SK-N-SH (cell line): ENCODE data around the gene ISY1. TPM values are rescaled to one million over a fixed set of nuclear protein-coding genes. Genes with fewer than 3 reads are reported as not detected.
"Not testable (repeated sequence)": the region's sequence is repeated elsewhere in the genome, so short reads cannot be mapped to it uniquely, and the experiment has no call there.

Source experiments
- CTCF ChIA-PET: fragments of 300-600, 350-600 bp; formaldehyde crosslinking; extraction: SDS; loops from one replicate; lab custom pipeline; 2021; lab: Yijun Ruan, JAX
- POLR2A ChIA-PET: fragments of 350-600 bp; sonication (Branson Sonifier 250); formaldehyde crosslinking; extraction: SDS; loops from one replicate; lab custom pipeline; 2020; ENCODE audit warnings: antibody characterized with exemption, inconsistent platforms; lab: Yijun Ruan, JAX
- DNase-seq: peaks from one replicate; pipeline ENCODE4 v3.0.0; 2012
- H2AFZ ChIP-seq: fragments of 200-600 bp; sonication (generic); 2 replicates; pipeline ENCODE4 v1.8.1; 2016; ENCODE audit warnings: antibody characterized with exemption, mild to moderate bottlenecking, low read depth
- H3F3A ChIP-seq: fragments of 200-600 bp; sonication (generic); replicated peaks from 2 replicates; pipeline ENCODE3; 2016; ENCODE audit warnings: antibody characterized with exemption, mild to moderate bottlenecking; ENCODE audit not compliant: insufficient read depth
- H3K27ac ChIP-seq, 2 experiments: fragments of 200-500 bp in 1 of 2; fragments of 200-600 bp in 1 of 2; sonication (Bioruptor generic) in 1 of 2; sonication (generic), shearing (Covaris generic) in 1 of 2; 2 replicates each; pipeline versions ENCODE4 v1.5.1 to v1.6.1; 2014 to 2016; ENCODE audit warnings: low read depth in 2 of 2, inconsistent platforms in 1 of 2, low read length in 1 of 2, mild to moderate bottlenecking in 1 of 2, mixed read lengths in 1 of 2
- H3K27me3 ChIP-seq: fragments of 200-600 bp; sonication (generic), shearing (Covaris generic); 2 replicates; pipeline ENCODE4 v1.6.1; 2016; ENCODE audit warnings: mixed run types; ENCODE audit not compliant: insufficient read depth
- H3K36me3 ChIP-seq, 2 experiments: fragments of 200-500 bp in 1 of 2; fragments of 200-600 bp in 1 of 2; sonication (Bioruptor generic) in 1 of 2; sonication (generic) in 1 of 2; replicated peaks in 1 of 2; 2 replicates each; pipeline versions ENCODE3 to v1.5.1; 2014 to 2016; ENCODE audit warnings: low read length in 1 of 2, mild to moderate bottlenecking in 1 of 2; ENCODE audit not compliant: insufficient read depth in 2 of 2, control insufficient read depth in 1 of 2
- H3K4me1 ChIP-seq, 2 experiments: fragments of 200-500 bp in 1 of 2; fragments of 200-600 bp in 1 of 2; sonication (Bioruptor generic) in 1 of 2; sonication (generic), shearing (Covaris generic) in 1 of 2; 2 replicates each; pipeline versions ENCODE4 v1.5.1 to v1.6.1; 2014 to 2016; ENCODE audit warnings: low read depth in 1 of 2, low read length in 1 of 2, mixed run types in 1 of 2; ENCODE audit not compliant: insufficient read depth in 2 of 2, control insufficient read depth in 1 of 2
- H3K4me2 ChIP-seq: fragments of 200-600 bp; sonication (generic), shearing (Covaris generic); 2 replicates; pipeline ENCODE4 v1.6.1; 2017; ENCODE audit warnings: mixed run types
- H3K4me3 ChIP-seq, 2 experiments: fragments of 200-500 bp in 1 of 2; fragments of 200-600 bp in 1 of 2; sonication (Bioruptor generic) in 1 of 2; sonication (generic), shearing (Covaris generic) in 1 of 2; 2 replicates each; pipeline versions ENCODE4 v1.5.1 to v1.8.1; 2014 to 2016; ENCODE audit warnings: low read depth in 2 of 2, inconsistent platforms in 1 of 2, low read length in 1 of 2, mild to moderate bottlenecking in 1 of 2, mixed read lengths in 1 of 2, moderate library complexity in 1 of 2
- H3K79me2 ChIP-seq: fragments of 200-600 bp; sonication (generic); 2 replicates; pipeline ENCODE4 v1.8.1; 2017; ENCODE audit warnings: mild to moderate bottlenecking; ENCODE audit not compliant: insufficient read depth
- H3K9ac ChIP-seq: fragments of 200-600 bp; sonication (generic); 2 replicates; pipeline ENCODE4 v1.6.1; 2017; ENCODE audit warnings: mixed run types
- H3K9me2 ChIP-seq: fragments of 200-600 bp; sonication (generic); 2 replicates; pipeline ENCODE4 v1.6.1; 2017; ENCODE audit warnings: mixed run types
- H3K9me3 ChIP-seq: fragments of 200-600 bp; sonication (generic); 2 replicates; pipeline ENCODE4 v1.6.1; 2017; ENCODE audit warnings: mixed run types, mild to moderate bottlenecking, moderate library complexity
- H4K20me1 ChIP-seq: fragments of 200-600 bp; sonication (generic); 2 replicates; pipeline ENCODE4 v1.6.1; 2017; ENCODE audit warnings: mild to moderate bottlenecking, mixed run types; ENCODE audit not compliant: insufficient read depth
- CTCF ChIP-seq: fragments of 200-600 bp; sonication (generic); IDR thresholded peaks from 2 replicates; pipeline ENCODE4 v1.6.1; 2017; ENCODE audit warnings: antibody characterized with exemption, mild to moderate bottlenecking, moderate library complexity
- JUND ChIP-seq: IDR thresholded peaks from 2 replicates; pipeline ENCODE4 v1.4.0; 2012
- MAX ChIP-seq: IDR thresholded peaks from 2 replicates; pipeline ENCODE4 v1.4.0; 2012; ENCODE audit warnings: low read depth
- MXI1 ChIP-seq: IDR thresholded peaks from 2 replicates; pipeline ENCODE4 v1.6.1; 2012; ENCODE audit warnings: mild to moderate bottlenecking, low read depth, low read length, improper control_type of control experiment
- PBX3 ChIP-seq: IDR thresholded peaks from 2 replicates; pipeline ENCODE4; 2012
- RAD21 ChIP-seq: IDR thresholded peaks from 2 replicates; pipeline ENCODE4 v1.6.1; 2012; ENCODE audit warnings: mild to moderate bottlenecking, low read length
- RXRA ChIP-seq: IDR thresholded peaks from 2 replicates; pipeline ENCODE4 v1.4.0; 2012; ENCODE audit warnings: low read depth, mild to moderate bottlenecking, borderline replicate concordance
- TAF1 ChIP-seq: IDR thresholded peaks from 2 replicates; pipeline ENCODE4 v1.6.1; 2012; ENCODE audit warnings: low read depth, mild to moderate bottlenecking, low read length, moderate library complexity, borderline replicate concordance
- ZBTB33 ChIP-seq: IDR thresholded peaks from 2 replicates; pipeline ENCODE4 v1.4.0; 2012; ENCODE audit warnings: low read depth, borderline replicate concordance
- WGBS: methylation state at CpG from one replicate; pipeline ENCODE4 v1.1.6; 2017; ENCODE audit warnings: low lambda C conversion rate; 5-methylcytosine and 5-hydroxymethylcytosine counted together
- polyA plus RNA-seq, 3 experiments: library from polyadenylated mRNA; depleted of rRNA; stranded (reverse); fragments of >200 nt; gene quantifications; 2 replicates each; pipeline ENCODE4 v1.2.3, GENCODE V29; 2012

ISY1 gene
- polyA plus RNA-seq, 1 of the 3 experiments (the other 2 are of a cell fraction) = 20.9 TPM

GRCh38 chr3:129195731-129196256 lies 34.9 kb upstream of the ISY1 start (continued):
- TF ChIP-seq PBX3 (peak; percentile 68), TAF1 (no peak; the same call in 1 of the 2 replicates), RAD21 (no peak), RXRA (no peak), JUND (peak; percentile 89), MAX (peak; percentile 91), CTCF (no peak)

- peaks cover 15% of the 10 kb centered on the region for H3K79me2 ChIP-seq
- POLR2A ChIA-PET, DNase-seq, H3K4me3 ChIP-seq, H3K36me3 ChIP-seq, H3K9me2 ChIP-seq, H3K9ac ChIP-seq, H3K4me1 ChIP-seq, H3K4me2 ChIP-seq, H4K20me1 ChIP-seq, H2AFZ ChIP-seq, H3K27ac ChIP-seq, H3K27me3 ChIP-seq, H3K9me3 ChIP-seq: not testable (repeated sequence)
- WGBS = over 99% methylated on average over 8 of the region's 8 CpGs
- H3F3A ChIP-seq = peaks cover 21% of the 10 kb centered on the region
- CTCF ChIA-PET = interaction anchor here (1.1 to 1.4 kb wide), 2 partner anchors 56 to 137 kb away, joined by 3 to 4 read pairs; no protein-coding TSS in a partner anchor
Observed at GRCh38 chr3:129189793-129190192, 28.9 kb upstream of the ISY1 start.

GRCh38 chr3:129187857-129188256 lies 27.0 kb upstream of the ISY1 start:
- TF ChIP-seq MXI1 (no peak), RXRA (no peak), ZBTB33 (no peak)
- Histone ChIP-seq H3K4me3 (no peak overlapping the region), H3K27ac (no peak overlapping the region), H3K36me3 (no peaks in the 10 kb centered on the region), H3K4me2 (no peak overlapping the region), H3K27me3 (no peaks in the 10 kb centered on the region), H3F3A (peaks cover 21% of the 10 kb centered on the region), H3K9me2 (no peaks in the 10 kb centered on the region), H3K79me2 (peaks cover 35% of the 10 kb centered on the region), H2AFZ (no peak overlapping the region), H3K9me3 (no peaks in the 10 kb centered on the region), H3K9ac (no peak overlapping the region), H3K4me1 (peaks cover 3 to 4% of the 10 kb centered on the region in 2 experiments; a peak in 3 of 4 replicates), H4K20me1 (peaks cover 1% of the 10 kb centered on the region; the same call in 1 of the 2 replicates)
- 48% methylated on average over 1 of the region's 1 CpG for WGBS
- ChIA-PET POLR2A (no interaction called here), CTCF (interaction anchor here (1.0 kb wide), 1 partner anchor 58 kb away, joined by 4 read pairs; no protein-coding TSS in a partner anchor)
- DNase-seq = no peak
